Measurements from ENCODE around the gene WFDC1.
"Not testable (repeated sequence)": the region's sequence is repeated elsewhere in the genome, so short reads cannot be mapped to it uniquely, and the experiment has no call there.

WFDC1 gene

DNA sequence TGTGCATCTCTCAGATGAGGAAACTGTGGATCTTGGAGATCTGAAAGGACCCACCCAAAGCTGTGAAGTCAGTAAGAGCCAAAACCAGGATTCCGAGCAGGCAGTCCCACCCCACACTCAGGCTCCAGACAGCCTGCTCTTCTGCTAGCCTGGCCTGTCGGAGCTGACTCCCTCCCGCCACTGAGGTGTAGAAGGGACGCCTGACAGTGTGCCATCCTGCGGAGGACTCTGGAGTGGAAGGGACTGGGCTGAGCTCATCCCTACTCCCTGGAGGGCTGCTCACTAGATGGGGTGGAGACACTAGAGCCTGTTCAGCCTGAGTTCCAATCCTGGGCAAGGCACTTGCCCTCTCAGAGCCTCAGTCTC, 36.0 kb downstream of the WFDC1 start:
- DNase-seq, result no peak

DNA sequence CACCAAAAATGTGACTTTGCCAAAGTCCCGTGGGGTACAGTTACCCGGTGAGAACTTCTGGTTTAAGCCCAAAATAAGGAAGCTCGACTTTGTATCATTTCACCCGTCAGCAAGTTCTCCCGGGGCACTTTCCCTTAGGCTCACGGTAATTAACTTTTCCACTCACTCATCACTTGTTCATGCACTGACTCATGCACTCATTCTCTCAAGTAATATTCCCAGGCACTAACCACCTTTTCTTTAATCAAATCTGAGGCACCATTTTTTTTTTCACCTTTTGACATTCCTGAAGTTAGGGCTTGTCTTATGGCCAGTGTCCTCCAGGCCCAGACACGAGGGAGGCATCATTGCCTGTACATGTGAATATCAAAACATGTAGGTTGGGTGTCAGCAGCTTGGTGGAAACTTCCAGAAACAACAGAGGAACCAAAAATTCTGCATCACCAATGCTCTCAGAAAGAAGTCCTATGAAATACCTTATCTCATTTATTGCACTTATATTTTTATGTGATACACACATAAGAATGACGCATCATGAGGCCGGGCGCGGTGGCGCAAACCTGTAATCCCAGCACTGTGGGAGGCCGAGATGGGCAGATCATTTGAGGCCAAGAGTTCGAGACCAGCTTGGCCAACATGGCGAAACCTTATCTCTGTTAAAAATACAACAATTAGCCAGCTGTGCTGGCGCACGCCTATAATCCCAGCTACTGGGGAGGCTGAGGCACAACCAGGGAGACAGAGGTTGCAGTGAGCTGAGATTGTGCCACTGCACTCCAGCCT, 37.5 kb downstream of the WFDC1 start:
- no peak for DNase-seq

DNA sequence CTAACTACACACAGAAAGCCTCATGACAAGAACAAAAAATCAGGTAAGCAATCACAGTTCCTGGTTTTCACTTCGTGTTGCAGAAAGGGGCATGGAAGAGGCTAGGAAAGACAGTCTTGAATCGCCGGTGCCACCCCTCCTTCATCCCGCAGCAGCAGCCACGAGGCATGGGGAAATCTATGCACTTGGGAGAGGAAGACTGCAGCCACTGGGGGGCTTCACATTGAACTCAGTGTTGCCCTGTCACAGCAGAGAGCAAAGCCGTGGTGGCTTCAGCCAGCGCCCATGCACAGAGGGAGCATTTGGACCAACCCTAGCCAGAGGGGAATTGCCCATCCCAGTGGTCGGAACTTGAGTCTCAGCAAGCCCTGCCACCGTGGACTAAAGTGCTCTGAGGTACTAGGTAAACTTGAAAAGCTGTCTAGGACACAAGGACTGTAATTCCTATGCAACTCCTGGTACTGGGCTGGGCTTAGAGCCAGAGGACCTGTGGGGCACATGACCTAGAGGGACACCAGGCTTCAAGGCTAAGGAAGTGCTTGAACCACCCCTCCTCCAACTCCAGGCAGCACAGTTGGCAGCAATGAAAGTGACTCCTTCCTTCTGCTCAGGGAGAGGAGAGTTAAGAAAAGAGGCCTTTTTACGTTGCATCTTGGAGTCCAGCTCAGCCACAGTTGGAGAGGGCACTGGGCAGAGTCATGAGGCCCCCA, 38.5 kb downstream of the WFDC1 start:
- no peak for DNase-seq

DNA sequence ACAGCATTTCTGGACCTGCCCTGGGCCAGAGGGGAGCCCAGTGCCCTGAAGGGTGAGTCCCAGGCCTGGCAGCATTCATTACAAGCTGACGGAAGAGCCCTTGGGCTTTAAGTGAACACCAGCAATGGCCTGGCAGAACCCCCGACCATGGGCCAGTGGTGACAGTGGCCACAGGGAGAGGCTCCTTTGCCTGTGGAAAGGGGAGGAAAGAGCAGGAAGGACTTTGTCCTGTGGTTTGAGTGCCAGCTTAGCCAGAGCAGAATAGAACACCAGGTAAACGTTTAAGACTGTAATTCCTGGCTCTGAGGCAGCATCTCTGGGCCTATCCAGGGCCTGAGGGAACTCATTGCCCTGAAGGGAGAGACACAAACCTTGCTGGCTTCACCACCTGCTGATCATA, 39.4 kb downstream of the WFDC1 start:
- DNase-seq, result no peak

DNA sequence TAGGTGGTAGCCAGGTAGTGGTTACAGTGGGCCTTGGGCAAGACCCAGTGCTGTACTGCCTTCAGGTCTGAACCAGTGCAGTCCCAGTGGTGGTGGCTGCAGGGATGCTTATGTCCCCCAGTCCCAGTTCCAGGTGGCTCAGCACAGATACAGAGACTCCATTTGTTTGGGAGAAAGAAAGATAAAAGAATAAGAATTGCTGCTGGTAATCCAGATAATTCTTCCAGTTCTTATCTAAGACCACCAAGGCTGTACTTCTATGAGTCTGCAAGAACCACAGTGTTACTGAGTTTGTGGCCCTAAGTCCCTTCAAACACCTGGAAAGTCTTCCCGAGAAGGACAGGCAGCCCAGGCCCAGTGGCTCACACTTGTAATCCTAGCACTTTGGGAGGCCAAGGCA, 39.8 kb downstream of the WFDC1 start:
- no peak for DNase-seq

DNA sequence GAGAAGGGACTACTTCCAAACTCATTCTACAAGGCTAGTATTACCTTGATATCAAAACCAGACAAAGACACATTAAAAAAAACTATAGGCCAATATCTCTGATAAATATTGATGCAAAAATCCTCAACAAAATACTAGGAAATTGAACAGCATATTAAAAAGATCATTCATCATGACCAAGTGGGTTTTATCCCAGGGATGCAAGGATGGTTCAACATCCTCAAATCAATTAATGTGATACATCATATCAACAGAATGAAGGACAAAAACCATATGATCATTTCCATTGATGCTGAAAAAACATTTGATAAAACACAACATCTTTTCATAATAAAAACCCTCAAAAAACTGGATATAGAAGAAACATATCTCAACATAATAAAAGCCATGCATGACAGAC, 42.6 kb downstream of the WFDC1 start:
- not testable (repeated sequence) for DNase-seq

- no peak for DNase-seq
Observed at GRCh38 chr16:84339311-84339710, 44.6 kb downstream of the WFDC1 start.

GRCh38 chr16:84339766-84340165, 45.1 kb downstream of the WFDC1 start:
- DNase-seq, result no peak

GRCh38 chr16:84340325-84341040, 45.8 kb downstream of the WFDC1 start:
- DNase-seq, result no peak

DNA sequence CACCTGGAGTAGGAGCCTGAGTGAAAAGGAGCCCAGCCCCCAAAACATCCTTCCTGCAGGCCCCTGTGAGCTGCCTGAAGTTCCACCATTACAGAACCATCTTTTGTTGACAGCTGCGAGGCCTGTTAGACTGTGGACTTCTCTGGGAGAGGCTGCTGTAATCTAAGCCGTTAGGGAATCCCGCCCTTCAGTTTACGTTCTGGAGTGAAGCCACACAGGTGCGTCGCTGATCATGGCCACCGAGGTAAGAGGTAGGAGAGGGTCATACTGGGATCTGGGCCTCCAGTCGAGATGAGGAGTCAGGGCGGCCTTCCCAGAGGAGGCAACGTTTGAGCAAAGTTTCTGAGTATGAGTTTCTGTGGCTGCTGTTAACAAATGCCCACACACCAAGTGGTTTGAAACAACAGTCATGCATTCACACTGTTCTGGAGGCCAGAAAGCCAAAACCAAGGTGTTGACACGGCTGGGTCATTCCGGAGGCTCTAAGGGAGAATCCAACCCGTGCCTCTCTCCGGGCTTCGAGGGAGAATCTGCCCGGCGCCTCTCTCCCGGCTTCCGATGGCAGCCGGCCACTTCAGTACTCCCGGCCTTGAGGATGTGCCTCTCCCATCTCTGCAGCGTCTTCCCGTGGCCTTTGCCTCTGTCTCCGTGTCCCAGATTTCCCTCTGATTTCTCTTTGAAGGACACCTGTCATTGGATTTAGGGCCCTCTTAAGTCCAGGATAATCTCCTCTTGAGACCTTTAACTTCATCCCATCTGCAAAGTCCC, 47.0 kb downstream of the WFDC1 start:
- no peak for DNase-seq

- DNase-seq, result not testable (repeated sequence)
Observed at GRCh38 chr16:84343800-84344199, 49.1 kb downstream of the WFDC1 start.

- DNase-seq, result no peak
Observed at GRCh38 chr16:84344781-84345180, 50.1 kb downstream of the WFDC1 start.

GRCh38 chr16:84347161-84347560, 52.5 kb downstream of the WFDC1 start:
- DNase-seq, result no peak

GRCh38 chr16:84348386-84348888, 53.8 kb downstream of the WFDC1 start:
- DNase-seq, result no peak

DNA sequence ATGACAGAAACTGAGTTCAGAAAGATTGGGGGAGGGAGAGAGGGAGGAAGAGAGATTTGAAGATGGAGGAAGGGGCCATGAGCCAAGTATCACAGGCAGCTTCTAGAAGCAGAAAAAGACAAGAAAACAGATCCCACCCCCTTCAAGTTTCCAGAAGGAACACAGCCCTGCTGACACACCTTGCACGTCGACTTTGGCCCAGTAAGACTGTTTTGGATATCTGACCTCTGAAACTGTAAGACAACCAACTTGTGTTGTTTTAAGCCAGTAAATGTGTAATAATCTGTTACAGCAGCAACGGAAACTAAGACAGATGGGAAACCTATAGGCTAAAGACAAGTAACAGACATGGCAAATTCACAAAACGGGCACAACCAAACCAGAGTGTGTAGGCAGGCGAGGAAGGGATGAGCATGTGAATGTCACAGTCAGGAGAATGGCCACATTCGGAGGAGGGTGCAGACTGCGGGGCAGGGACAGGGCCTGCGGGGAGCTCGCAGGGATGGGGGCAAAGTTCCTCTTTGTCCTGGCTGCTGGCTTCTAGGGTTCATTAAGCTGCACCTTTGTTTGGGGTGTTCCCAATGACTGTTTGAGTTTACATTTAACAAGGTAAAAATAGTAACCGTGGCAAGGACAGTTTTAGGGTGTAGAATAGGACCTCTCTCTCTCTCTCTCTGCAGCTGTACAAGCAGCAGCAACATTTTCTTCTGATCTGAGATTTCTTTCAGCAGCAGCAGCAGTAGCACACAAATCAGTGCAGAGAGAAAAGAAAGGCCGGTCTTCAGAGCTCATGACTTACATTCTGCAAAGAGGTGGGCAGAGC, 55.4 kb downstream of the WFDC1 start:
- no peak for DNase-seq

DNA sequence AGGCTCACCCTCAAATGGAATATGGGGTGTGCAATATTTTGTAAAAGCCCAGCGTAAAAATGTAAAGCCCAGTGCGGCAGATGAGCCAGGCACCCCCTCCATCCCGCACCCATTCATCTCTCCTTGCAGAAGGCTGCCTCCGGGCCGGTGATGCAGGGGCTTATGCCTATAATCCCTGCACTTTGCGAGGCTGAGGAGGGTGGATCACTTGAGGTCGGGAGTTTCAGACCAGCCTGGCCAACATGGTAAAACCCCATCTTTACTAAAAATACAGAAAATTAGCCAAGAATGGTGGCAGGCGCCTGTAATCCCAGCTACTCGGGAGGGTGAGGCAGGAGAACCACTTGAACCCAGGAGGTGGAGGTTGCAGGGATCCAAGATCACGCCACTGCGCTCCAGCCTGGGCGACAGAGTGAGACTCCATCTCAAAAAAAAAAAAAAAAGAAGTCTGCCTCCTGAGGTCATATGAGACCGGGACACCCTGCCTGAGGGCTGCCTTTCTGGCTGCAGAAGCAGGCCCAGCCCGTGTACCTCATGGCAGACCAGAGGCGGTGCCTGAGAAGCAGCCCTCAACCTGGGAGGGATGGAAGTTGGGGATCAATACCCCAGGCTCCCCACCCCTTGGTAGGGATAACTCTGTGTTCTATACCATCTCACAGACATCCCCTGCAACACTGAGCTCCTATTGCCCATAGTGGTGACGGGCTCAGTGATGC, 56.2 kb downstream of the WFDC1 start:
- no peak for DNase-seq

DNA sequence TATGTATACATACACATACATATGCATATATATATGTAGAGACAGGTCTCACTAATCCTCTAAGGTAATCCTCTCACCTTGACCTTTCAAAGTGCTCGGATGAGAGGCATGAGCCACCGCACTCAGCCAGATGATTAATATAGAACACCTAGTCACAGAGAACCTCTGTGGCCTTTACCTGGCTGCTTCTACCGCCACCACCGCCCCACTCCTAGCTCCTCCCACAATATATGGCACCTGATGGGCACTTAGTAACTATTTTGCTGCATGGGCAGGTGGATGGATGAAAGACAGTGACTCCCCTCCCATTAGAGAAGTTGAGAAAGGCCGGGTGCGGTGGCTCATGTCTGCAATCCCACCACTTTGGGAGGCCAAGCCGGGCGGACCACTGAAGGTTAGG, 57.0 kb downstream of the WFDC1 start:
- DNase-seq, result no peak

- no peak for DNase-seq
Observed at GRCh38 chr16:84354306-84354705, 59.6 kb downstream of the WFDC1 start.

DNA sequence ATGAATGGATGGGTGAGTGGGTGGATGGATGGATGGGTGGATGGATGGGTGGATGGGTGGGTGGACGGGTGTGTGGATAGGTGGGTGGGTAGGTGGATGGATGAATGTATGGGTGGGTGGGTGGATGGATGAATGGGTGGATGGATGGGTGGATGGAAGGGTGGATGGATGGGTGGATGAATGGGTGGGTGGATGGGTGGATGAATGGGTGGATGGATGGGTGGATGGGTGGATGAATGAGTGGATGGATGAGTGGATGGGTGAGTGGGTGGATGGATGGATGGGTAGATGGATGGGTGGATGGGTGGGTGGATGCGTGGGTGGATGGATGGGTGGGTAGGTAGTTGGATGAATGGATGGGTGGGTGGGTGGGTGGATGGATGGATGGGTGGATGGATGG, 60.5 kb downstream of the WFDC1 start:
- no peak for DNase-seq

- no peak for DNase-seq
Observed at GRCh38 chr16:84356176-84356575, 61.5 kb downstream of the WFDC1 start.

DNA sequence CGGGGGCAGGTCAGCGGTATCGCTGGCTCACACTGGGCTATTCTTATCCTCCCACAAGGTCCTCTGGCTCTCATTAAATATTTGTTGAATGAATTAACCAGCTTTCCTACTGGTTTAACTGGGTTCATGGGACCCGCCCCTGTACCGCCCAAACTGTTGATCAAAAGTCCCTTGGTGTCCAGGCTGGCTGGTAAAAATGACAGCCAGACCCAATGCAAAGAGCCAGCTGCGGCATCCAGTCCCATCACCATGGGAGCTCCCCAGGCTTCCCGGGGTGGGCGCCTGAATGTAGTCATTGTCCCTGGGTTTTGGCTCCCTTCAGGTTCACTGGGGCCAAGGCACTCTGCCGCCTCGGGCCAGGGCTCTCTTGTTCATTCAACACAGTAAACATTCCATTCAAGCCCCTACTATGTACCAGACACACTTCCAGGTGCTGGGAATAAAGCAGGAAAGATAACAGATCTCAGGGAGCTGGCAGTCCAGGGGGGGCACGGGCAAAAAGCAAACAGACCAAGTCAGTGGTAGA, 62.0 kb downstream of the WFDC1 start:
- DNase-seq, result no peak
